Stimulated activated CD8-positive, alpha-beta memory T cell treated with anti-CD3 and anti-CD28 coated beads, Interleukin-7, amount 100 ng/mL, for 4 hours (primary cell): ENCODE results near the gene PLCB4.
"Not testable (repeated sequence)": the region's sequence is repeated elsewhere in the genome, so short reads cannot be mapped to it uniquely, and the experiment has no call there.

Source experiments
- DNase-seq, 2 donors: peaks; one replicate each; pipeline ENCODE4 v3.0.0-alpha.2; 2020; ENCODE audit warnings: low read depth in 2 of 2

Gene PLCB4

DNA sequence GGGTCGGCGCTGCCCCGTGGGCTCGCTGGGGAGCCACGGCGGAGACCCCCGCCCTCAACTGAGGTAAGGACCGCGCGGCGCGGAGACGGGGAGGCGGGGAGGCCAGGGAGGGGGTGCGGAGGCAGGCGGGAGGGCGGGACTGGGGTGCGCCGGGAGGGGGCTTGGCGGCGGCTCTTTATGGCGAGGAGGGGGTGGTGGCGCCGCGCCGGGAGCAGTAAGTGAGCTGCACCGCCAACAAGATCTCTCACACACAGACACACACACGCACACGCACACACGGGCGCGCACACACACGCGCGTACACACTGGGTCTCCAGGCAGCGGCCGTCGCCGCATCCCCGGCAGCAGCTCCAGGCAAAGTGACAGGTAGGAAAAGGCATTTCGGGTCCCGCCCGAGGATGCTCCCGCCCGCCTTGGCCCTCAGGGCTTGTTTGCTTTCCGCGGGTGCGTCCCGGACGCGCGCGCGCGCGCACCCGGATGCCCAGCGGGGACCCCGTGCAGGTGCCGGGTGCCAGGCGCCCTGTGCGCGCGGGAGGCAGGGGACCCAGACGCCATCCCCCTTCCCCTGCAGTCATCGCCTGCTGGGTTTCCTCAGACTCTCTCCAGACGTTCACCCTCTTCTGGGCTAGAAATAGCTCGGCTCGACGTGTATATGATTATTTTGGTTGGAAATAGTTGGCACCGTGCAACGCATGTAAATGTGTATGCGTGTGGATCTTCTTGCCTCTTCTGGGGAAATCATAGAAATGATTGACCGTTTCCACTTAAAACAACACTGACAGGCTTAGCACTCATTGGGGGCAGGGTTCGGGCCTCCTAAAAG lies at the start of gene PLCB4:
PLCB4 (plus strand) TSS at position 247 of the 823 bp plus-strand sequence. CDS start 238,728 bp downstream, outside the sequence.
- DNase-seq, result no peak

- no peak for DNase-seq
These were observed 49.1 kb upstream of the PLCB4 start for GRCh38 chr20:9019833-9020232.

DNA sequence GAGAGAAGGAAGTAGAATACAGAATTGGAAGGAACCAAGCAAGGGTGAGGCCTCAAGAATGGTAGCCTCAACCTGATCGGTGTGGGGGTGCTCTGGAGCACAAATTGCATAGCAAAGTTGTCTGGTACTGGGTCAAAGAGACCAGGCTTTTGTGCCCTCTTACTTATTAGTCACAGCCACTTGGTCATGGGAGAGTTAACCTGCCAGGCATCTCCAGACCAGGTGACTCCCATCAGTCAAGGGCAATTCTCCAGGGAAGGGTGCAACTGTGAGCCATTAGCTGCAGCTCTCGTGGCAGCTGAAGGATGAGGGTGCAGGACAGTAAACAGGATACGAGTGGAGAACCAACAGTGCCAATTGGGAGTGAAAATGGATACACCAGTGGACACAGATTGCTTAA lies 47.7 kb upstream of the PLCB4 start:
- no peak for DNase-seq

GRCh38 chr20:9021699-9022098 lies 47.2 kb upstream of the PLCB4 start:
- DNase-seq, result no peak

DNA sequence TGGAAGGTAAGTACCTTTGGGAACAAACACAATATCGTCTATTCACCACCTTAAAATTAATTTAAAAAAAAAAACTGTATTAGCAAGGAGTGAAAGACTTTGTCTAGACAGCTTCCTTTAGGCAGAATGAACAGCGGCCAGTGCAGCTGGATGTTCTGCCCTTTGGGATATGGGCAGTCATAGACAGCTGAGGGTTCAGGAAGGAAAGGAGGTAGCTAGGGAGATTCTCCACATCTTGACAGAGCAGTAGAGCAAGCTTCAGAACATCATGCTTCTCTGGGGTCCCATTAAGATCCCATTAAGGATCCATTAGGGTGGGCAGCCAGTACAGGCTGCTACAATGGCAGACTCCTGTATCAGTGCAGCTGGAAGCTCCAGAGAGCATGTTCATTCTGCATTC lies 46.5 kb upstream of the PLCB4 start:
- no peak for DNase-seq

GRCh38 chr20:9024606-9025005 lies 44.3 kb upstream of the PLCB4 start:
- DNase-seq, result no peak

GRCh38 chr20:9025011-9025410 lies 43.9 kb upstream of the PLCB4 start:
- DNase-seq, result no peak

- no peak for DNase-seq
These were observed 43.2 kb upstream of the PLCB4 start for GRCh38 chr20:9025643-9026042.

DNA sequence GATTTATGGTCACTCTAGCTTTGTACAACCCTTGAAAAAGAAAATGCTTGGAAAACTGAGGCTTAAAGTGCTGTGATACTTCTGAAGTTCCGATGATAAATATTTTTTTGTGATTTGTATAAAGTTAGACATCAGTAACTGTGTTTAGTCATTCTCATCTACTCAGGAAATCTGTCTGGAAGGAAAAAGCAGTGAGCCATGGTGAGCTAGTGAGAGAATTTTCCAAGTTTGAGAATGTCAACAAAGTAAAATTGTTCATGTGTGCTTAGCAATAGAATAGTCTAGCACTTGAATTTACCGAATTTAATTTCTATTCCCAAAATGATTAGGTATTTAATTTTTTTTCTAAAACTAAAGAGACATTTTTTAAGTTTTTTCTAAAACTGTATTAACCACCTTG lies 41.3 kb upstream of the PLCB4 start:
- no peak for DNase-seq

GRCh38 chr20:9028419-9028818 lies 40.5 kb upstream of the PLCB4 start:
- DNase-seq, result no peak

DNA sequence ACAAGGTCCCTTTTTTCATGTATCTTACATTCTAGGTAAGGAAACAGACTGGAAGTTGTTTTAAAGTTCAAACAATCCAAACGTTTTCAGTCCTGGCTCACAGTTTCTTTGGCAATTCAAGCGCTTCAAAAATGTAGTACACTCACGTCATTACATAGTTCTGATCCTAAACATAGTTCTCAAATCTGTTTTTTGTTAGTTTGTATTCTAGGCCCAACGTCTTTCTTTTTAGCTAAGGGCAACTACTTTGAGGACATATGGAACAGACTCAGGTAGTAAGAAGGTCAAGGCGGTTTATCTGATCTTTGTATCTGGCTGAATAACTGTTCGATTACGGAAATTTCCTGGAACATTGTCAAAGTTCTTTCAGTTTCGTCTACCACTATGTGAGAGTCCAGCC lies 36.9 kb upstream of the PLCB4 start:
- DNase-seq, result no peak

DNA sequence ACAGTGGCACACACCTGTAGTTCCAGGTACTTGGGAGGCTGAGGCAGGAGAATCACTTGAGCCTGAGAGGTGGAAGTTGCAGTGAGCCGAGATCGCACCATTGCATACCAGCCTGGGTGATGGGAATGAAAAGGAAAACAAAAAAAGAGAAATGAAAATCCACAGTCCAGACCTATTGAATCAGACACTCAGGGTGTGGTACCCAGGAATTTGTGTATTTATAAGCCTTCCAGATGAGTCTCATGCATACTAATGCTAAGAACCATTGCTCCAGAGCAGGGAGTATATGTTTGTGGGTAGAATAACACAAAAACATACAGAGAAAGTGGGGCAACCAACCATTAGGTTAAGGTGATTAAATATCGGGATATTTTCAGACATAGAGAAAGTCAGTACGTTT lies 36.1 kb upstream of the PLCB4 start:
- no peak for DNase-seq

DNA sequence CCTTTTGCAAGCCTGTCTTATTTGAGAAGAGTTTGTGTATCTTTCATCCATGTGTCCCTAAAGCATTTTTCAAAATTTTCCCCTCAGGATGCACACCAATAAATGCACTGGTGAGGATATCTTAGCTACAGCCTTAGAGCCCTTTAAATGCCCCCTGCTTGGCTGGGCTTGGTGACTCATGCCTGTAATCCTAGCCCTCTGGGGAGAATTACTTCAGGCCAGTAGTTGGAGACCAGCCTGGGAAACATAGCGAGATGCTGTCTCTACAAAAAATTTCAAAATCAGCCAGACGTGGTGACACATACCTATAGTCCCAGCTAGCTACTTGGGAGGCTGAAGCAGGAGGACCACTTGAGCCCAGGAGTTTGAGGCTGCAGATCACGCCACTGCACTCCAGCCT lies 33.8 kb upstream of the PLCB4 start:
- no peak for DNase-seq

GRCh38 chr20:9036593-9036992 lies 32.3 kb upstream of the PLCB4 start:
- DNase-seq, result no peak

GRCh38 chr20:9038791-9039535 lies 29.9 kb upstream of the PLCB4 start:
- DNase-seq, result no peak

DNA sequence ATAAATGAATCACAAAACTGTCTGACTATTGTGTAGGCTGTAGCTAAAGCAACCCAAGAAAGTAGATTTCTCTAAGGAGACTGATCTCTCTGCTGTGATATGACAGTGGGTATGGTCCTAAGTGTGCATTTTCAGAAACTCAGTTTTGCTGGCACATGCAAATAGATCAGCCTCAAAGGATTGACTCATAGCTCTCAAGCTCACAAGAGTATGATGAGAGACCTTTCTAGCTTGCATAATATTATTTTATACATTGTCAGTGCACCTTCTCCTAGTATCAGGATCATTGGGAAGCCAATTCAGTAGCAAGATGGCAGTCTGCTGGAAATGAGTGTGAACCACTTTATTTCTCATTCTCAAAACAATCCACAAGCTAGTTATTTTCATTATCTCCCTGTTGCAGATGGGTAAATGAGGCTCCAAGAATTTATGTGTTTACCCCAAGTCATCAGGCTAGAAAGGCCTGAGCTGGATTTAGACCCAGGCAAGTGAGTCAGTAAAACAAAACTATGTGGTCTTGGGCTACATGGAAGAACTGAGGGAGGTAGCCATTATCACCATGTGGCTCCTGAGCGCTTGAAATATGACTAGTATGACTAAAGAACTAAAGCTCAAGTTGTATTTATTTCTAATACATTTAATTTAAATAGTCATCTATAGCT lies 27.9 kb upstream of the PLCB4 start:
- DNase-seq, result no peak

DNA sequence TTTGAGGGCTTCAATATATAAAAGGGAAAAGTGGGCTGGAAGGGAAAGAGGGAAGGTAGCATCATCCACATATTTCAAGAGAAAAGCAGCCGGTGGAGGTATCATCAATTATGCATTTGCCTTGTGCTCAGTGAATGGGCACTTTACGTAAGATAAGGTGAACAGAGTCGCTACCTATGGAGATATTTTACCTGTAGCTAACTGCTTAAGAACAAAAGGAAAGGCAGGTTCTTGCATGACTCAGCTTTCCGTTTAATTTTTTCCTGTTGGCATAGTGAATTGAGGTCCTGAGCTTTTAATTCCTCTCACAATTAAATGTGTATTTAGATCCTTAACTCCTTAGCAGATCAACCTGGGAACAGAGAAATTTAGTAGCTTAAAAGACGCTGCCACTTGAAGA lies 25.5 kb upstream of the PLCB4 start:
- no peak for DNase-seq

GRCh38 chr20:9047928-9048327 lies 21.0 kb upstream of the PLCB4 start:
- DNase-seq, result not testable (repeated sequence)

DNA sequence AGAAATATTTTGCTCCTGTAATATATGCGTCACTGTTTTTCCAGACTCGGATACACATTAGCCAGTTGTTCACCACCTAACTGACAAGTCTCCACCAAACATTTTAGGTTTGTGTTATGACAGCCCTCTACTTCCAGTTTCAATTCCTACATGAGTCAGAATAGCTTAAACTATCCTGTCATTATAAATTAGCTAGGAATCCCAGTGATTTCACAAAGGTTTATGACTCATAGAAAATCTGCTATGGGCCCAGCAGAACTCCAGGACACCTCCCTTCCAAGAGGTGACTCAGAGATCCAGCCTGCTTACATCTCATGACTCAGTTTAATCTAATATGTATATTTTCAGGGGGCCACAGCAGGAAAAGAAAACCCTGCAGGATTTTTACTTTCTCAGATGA lies 17.4 kb upstream of the PLCB4 start:
- no peak for DNase-seq

DNA sequence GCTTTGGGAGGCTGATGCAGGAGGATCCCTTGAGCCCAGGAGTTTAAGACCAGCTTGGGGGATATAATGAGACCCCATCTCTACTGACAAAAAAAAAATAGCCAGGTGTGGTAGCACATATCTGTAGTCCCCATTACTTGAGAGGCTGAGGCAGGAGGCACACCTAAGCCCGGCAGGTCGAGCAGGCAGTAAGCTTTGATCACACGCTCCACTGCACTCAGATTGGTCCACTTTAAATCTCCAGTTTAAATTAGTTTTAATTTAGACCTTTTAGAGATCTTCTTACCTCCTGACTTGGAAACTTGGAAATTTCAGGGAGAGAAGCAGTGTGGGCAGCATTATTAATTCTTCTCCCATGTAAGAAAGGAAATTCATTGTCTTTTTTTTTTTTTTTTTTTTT lies 16.8 kb upstream of the PLCB4 start:
- DNase-seq, result no peak

- no peak for DNase-seq
These were observed 15.8 kb upstream of the PLCB4 start for GRCh38 chr20:9053108-9053507.

GRCh38 chr20:9054176-9054575 lies 14.7 kb upstream of the PLCB4 start:
- DNase-seq, result no peak

- DNase-seq, result no peak
These were observed 9.0 kb upstream of the PLCB4 start for GRCh38 chr20:9059931-9060330.
